ENCODE measurements around the gene MSI2. TPM values are rescaled to one million over a fixed set of nuclear protein-coding genes. Genes with fewer than 3 reads are reported as not detected.
A peak's percentile ranks its signal among the peaks of the same experiment; 100 is the strongest.

The MSI2 gene
- total RNA-seq, 1 donor from 2014 or later, result 16.8 TPM

DNA sequence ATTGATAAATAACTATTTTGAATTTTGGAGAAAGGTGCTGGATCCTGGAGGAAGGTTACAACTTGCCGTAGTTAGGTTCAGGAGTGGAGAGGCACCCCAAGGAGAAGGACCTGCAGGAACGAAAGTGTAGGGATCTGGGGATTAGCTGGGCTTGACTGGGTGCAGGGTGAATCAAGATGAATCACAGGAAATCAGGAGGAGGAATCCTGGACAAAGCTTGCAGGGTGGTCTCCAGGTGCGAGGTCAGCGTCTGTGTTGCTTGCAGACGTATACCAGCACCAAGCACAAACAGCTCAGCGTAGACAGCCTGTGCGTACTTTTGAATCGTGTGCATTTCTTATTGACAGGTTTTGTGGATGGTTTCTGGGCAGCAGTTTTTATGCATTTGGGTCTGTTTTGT is 144.3 kb downstream of the MSI2 start:
- DNase-seq, result no peak

DNA sequence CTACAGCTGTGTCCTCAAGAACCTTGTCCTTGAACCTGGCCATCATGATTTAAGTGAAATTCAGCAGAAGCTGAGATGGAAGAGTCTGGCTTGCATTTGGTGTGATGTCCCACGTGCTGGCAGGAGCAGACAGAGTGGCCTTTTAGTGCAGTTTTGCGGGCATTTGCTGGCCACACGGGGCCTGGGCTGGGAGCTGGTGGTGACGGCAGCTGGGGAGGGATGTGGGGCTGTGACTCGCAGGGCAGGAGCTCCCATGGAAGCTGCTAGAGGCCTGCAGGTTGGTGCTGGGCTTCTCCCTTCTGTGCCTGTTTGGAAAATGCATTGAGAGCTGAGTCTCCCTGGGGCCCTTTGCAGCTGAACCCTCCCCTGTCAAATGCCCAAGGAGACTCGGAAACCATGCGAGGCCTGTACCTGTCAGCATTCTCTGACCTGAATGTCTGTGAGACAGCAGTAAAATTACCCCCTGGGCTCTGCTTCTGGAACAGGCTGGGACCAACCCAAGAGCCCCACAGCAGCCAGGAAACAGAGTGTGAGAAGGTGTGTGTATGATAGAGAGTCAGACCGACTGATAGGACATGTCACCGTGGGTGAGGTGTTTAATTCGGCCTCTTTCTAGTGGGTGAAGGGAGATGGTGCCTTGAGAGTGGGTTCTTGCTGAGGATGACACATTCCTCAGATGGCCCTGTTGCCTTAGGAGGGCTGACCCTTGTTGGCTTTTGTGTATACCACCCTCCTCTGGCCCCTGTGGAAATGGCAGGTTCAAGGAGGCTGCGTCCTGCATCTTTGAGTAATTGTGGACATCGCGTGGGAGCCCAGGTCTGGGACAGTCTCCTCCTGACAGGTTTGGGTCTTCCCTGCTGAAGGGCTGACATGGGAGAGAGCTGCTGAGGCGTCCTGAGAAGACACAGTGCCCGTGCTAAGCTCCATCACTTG is 145.5 kb downstream of the MSI2 start:
- peak; percentile 20 for DNase-seq

DNA sequence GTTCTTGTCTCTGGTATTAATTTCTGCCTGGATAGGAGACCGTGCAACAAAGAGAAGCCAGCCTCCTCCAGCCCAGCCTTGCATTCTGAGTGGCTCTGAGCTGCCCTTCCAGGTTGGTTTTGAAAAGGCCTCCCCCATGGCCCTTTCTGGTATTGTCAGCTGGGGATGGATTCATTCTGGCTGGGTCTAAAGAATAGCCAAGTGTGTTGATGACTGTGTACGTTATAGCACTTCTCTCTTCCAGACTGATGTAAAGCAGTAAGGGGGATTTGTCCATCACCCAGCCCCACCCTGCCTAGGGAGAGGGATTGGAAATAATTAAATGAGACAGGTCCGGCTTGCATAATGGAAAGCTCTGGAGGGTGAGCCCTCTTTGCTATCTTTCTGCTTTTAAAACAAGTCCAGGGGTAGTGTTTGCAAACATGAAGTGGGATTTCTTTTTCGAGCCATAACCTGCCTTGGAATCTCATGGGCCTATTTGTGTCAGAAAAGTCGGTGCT is 146.4 kb downstream of the MSI2 start:
- DNase-seq, result no peak

DNA sequence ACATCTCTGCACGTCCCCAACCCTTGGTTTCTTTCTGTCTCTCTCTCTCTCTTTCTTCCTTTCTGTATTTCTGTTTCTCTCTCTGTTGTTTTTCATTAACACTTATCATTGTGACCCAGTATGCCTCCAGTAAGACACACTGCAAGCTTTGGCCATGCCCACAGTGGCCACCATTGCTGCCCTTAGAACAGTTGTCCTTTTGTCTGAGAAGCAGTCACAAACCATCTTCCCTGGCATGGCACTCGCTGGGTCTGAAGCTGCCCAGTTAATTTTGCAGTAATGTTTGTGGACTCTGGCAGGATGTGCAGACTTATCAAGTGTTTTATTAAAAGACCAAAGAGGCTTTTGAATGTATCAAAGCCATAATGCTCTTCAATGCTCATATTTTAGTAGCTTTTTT is 146.9 kb downstream of the MSI2 start:
- no peak for DNase-seq

DNA sequence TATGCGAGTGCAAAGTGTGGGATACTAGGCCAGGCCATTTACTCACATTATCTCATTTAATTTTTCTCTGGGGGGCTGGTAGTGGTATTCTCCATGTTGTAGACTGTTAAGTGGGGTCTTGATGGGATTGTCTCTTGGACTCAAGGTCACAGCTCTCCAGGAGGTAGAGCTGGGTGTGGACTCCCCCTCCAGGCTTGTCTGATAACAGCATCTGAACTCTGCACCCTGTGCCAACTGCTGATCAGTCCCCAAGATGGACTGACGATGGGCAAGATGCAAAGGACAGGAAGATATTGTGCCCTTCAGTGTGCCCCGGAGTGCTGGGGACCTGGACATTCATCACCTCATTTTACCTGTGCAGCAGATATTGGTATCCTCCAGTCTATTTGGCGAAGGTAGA is 147.8 kb downstream of the MSI2 start:
- DNase-seq, result peak; percentile 42

DNA sequence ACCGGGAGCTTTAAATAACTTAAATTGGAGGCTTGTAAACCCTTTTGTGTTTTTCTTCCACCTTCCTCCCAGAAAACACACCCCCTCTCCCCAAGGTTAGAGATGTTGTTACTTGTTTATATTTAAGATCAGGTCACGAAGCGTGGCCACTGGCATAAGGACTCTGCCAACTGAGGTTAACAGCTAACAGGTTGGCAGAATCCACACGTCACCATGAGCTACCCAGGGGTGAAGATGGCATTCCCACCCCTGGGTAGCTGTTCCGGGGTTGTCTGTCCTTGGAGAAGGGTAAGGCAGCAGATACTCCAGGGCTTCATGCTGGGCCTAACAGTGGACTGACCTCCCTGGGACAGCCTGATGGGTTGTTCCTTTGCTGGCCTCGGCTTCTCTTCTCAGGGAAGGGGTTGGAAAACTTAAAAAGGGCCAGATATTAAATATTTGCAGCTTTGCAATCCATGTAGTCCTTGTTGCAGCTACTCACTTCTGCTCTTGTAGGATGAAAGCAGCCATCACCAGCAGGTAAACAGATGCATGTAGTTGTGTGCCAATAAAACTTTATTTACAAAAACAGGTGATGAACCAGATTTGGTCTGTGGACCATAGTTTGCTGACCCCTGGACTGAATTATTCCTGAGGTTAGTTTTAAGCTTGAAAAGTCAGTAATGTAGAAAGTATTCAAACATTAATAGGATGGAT is 148.6 kb downstream of the MSI2 start:
- DNase-seq, result no peak

DNA sequence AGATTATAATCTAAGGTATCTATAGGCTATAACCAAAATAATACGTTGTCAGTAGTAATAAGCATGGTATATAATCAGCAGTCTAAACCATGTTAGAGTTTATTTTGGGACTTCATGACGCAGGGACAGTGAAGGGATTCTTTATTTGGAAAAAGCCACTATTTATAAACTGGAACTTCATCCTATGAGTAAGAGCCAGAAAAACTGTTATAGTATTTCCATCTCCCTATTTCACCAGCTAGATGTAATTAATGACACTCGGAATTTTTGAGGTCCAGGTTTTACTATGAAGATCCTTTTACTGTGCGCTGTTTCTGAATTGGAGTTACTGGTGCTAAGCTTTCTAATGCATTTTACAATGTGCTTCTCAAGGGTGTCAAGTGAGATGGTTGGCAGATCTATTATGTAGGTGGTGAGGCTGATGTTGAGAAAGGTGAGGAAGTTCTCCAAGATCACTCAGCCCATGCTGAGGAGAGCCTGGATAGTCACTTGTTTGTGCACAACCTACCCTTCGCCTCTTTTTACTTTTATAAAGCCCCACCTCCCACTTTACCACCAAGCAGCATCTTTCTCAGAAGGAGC is 149.3 kb downstream of the MSI2 start:
- no peak for DNase-seq

DNA sequence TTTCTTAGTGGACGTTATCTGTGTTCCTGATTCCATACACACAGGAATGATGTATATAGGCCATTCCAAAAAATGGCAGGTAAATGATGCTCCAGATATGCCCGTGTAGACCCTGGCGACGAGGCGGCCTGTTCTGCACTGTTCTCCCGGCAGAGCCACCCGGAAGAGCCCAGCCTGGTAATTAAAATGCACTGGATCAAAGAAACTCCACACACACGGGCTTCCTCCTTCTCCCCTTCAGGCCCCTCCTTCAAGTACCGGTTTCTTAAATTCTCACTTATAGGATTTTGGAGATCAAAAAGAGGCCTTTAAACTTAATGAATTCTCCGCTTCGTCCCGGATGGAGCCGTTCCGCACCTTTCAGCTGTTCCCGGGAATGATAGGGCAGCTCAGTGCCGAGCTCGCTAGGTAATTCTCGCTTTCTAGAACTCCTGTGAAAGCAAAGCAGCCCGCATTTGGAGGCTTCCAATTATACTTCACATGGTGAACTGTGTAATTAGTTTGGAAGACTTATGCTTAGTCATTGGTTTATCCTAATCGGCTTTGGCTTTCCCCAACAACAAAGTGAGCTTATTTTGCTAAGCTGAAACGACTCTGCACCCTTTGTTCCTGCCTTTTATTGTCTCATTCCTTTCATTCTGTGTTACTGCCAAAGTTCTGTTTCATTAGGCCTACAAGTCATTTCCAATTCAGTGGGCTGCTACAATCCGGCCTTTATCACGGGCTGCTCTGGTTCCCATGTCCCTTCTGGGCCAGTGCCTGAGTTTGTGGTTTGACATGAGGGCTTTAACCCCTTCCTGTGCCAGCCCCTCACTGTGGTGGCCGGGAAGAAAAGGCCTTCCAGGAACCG is 150.0 kb downstream of the MSI2 start:
- DNase-seq, result no peak

DNA sequence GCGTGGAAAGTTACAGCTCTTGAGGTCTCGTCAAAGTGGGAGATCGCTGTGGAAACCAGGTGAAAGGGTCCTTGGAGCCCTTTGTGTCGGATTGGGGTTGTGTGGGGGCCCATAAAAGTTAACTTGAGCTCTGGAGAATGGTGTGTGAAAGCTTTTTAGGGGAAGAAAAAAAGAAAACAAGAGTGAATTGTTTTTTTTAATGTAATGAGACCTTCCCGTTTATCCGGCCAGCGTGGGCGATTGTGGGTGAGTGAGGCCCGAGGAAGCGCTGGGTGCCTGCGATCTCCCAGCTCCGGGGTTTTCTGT is 150.6 kb downstream of the MSI2 start:
- no peak for DNase-seq

DNA sequence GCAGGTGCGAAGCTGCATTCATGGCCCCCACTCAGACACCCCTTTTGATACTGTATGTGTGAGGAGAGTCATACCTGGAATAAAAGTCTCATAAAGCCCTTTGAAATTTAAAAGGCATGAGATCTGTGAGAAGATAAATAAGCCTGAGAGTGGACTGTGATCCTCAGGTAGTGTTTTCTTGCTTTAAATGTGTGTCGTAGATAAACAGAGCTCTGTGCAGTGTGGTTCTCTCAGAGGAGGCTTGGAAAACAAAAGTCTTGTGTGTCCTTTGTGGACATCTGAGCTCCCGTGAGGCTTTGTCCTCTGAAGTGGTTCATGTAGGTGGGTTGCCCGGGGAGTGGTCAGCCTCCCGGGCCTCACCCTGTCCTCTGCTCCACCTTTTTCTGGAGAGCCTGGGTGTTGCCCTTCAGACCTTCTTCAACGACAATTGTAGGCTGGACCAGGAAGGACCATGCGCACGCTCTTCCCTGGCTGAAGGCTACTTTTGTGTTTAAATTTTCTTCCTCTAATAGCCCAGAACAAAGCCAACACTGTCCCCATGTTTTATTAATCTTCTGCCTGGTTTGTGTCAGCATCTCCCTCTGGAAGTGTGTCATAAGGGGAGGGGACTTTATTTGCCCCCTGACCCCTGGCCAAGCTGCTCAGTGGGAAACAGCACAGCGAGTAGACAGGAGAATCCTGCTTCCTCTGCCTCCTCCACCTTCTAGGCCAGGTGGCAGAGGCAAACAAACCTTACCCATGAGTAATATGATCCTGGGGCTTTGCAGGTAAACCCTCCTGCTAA is 151.2 kb downstream of the MSI2 start:
- no peak for DNase-seq

DNA sequence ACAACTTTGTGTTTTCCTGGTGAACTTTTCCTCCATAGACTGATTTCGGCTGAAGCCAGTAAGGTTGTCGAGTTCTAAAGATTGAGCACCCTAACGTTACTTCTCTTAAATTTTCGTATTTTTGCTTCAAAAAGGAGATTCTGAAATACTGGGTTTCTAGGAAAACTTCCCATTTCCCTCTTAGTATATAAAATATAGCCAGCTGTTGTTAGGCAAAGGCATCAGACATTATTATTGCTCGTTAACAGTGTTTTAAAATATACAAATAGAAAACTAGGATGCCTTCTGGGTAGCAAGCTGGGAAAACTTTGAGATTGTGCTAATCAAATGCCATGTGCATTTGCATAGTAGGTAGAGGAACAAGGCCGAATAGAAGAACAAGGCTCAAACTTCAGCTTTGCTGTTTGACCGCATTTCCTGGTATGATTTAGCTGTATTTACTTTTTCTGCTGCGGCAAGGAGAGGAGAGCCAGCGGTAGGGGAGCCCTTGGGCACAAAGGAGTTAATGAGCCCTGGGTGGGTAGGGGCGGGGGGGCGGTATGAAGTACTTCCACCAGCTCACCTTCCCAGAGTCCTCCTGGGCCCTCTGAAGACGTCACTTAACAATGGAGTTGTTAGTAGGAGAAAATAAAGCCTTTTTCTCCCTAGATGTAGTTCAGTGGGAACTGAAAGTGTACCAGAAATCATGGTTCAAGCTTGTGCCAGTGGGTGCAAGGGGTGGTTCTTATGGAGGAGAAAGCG is 151.9 kb downstream of the MSI2 start:
- DNase-seq, result no peak

DNA sequence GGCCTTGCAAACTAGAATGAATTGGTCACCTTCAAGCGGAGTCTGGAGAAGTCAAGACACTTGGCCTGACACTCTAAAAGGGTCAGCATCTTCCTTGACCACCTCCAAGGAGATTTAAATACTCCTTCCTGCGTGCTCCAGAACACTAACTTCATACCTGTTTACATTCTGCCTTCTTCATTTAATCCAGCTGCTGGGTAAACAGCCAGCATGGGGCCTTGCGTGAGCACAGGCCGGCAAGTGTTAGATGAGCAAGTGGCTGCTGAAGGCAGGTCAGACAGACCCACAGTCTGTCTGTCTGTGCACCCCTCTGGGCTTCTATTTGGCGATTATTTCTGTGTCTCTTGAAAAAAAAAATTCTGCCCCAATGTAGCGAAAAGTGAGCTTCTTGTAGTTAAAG is 153.8 kb downstream of the MSI2 start:
- DNase-seq, result no peak

DNA sequence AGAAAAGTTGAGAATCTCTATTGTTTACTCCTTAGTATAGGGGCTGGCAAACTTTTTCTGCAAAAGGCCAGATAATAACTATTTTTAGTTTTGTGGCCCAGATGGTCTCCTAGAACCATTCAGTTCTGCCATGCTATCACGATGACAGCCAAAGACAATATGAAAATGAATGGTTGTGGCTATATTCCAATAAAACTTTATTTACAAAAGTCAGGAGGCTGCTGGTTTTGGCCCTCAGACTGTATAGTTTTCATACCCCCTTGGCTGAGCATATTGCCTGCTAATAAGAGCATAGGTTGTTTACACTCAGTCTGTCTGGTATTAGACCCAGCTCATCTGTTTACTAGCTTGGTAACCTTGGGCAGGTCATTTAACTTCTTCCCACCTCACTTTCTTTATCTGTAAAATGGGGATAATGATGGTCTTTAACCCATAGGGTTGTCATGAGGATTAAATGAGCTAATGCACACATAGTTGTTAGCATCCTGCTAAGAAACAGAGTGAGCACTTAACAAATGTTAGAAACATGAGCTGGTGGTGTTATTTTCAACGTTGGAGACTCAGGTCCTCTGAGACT is 156.3 kb downstream of the MSI2 start:
- DNase-seq, result no peak

DNA sequence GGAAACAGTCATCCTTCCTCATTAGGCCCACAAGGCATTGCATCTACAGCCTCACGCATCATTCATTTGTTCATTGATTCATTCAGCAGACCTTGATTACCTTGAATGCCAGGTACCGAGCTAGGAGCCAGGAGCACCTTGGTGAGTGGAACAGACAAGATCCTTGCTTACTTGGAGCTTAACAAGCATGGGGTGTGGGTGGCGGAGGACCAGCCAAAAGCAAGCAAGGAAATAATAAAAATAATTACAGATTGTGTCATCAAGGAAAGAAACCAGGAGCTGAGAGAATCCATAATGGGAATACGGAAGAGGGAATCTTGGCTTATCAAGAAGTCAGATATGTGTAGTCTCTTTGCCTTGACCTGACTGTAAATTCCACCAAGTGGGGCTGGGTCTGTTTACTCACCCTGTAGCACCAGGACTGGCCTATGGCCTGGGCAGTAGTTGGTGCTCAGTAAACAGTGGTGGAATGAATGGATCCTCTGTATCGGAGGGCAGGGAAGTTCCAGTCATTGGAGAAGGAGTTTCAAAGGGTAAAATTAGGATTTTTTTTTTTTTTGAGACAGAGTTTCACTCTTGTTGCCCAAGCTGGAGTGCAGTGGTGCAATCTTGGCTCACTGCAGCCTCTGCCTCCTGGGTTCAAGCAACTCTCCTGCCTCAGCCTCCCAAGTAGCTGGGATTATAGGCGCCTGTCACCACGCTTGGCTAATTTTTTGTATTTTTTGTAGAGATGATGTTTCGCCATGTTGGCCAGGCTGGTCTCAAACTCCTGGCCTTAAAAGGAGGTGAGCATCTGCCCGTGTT is 157.7 kb downstream of the MSI2 start:
- no peak for DNase-seq

DNA sequence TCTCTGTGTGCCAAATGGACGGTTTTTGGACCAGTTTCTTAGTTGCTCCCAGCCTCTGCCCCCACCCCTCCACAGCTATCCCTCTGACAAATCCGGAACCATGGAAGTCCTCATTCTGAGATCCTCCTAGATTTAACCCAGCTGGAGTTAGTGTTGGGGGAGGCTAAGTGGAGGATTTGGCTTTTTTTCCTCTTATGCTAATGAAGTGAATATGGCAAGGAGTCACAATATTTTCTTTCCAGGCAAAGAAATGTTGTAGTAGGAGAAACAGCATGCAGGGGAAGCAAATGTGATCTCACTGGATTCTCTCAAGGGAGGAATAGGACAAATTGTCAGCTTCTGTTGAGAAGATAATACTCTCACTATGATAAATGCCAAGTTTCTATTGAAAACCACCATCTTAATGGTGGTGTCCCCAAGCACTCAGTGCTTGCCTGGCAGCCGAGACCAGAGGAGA is 159.5 kb downstream of the MSI2 start:
- DNase-seq, result no peak

DNA sequence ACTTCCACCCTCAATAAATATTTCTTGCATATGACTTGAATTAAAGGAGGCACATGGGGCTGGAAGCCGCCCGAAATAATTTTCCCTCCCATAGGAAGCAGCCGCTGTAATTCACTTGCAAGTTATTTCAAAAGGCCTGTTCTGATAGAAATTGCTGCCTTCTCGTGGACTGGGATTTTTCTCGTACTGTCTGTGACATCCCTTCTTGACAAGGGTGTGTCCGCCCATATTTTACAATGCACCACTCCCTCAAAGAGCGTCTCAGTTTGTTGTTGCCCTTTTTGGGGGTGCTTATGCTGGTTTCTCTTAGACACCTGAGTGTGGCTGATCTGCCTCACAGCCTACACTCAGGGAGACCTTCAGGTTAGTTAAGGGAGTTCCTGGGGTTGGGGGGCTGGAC is 160.0 kb downstream of the MSI2 start:
- DNase-seq, result no peak

DNA sequence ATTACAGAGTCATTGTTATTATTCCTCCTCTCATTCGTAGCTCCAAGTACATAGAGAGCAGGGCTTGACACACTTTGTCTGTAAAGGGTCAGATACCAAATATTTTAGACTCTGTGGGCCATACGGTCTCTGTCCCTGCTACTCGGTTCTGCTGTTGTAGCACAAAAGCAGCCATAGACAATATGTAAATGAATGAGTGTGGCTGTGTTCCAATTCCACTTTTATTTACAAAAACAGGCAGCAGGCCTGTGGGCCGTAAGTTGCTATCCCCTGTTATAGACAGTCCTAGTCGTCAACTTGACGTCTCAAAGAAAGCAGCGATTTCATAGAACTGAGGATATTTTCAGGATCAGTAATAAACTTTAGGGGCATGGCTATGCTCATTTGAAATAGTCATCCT is 161.6 kb downstream of the MSI2 start:
- no peak for DNase-seq

DNA sequence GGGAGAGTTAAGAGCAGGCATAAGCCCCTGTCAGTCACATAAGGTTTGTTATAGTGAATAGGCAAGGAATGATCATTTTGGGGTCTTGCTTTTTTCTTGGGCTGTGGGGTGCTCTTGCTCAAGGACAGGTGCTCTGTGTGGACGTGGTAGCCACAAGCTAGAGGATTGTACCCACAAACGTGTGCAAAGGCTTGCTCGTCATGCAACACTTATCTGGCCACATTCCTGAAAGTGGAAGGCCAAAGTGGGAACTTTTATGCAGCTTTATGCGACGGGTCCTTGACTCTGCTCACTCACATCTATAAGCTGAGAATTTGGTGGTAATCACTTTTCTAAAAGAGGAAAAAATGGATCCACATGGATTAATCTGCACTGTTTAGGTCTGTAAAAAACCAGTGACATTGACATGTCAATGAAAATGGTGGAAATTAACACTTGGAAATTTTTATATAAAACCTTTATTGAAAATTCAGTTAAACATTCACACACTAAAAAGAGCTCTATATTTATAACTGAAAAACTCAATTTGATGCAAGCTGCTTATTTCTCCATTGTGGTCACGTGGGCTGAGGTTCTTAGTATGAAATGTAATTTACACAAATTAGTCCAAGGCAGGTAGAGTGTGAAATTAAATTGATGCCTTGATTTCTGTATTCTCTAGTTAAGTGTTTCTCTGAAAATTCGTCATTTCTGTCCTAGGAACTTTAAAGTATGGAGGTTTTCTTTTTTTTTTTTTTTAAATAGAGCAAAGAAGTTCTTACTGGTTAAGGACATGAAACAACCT is 162.3 kb downstream of the MSI2 start:
- no peak for DNase-seq

DNA sequence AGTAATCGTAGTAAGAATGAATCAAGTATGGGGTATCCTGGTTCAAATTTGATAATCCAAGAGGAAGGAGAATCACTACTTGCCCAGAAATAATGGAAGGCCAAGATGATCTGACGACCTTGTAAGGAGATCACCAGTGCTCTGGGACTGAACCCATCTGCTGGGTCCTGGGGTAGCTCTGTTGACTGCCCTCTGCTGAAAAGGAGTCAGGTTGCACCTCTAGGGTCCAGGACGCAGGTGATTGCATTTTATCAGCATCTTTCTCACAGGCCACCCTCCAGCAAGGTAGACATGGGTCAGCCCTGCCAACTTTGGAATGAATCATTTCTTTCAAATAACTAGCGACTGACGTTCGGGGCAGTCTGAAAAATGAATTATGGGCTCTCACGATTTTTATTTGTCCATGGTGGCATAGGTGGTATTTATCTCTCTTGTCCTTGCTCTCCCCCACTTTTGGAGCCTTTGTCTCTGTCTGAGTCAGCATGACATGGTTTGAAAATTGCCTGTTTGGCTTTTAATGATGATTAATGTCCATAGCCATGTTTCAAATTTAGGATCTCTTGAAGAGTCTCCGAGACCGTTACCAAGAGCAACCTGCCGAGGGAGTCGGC is 163.7 kb downstream of the MSI2 start:
- no peak for DNase-seq

Data from dermis blood vessel endothelial cell (primary cell).